IPS-15b (cell line): ENCODE measurements around the gene TLR5.

Experiments
- H3K27me3 ChIP-seq: one replicate; pipeline ENCODE4 v1.6.1; 2013; ENCODE audit warnings: low read length; ENCODE audit not compliant: control insufficient read depth, insufficient read depth
- H3K36me3 ChIP-seq: one replicate; pipeline ENCODE4 v1.6.1; 2013; ENCODE audit warnings: low read length; ENCODE audit not compliant: control insufficient read depth, insufficient read depth
- H3K4me1 ChIP-seq: one replicate; pipeline ENCODE4 v1.6.1; 2013; ENCODE audit warnings: mild to moderate bottlenecking, low read length; ENCODE audit not compliant: control insufficient read depth, insufficient read depth
- H3K4me3 ChIP-seq: one replicate; pipeline ENCODE4 v1.5.1; 2013; ENCODE audit warnings: low read depth, low read length
- H3K9ac ChIP-seq: one replicate; pipeline ENCODE4 v1.6.1; 2013; ENCODE audit warnings: low read depth, mild to moderate bottlenecking, low read length
- H3K9me3 ChIP-seq: one replicate; pipeline ENCODE4 v1.6.1; 2013; ENCODE audit warnings: mild to moderate bottlenecking, low read length; ENCODE audit not compliant: control insufficient read depth, insufficient read depth

TLR5 gene

GRCh38 chr1:223142795-223143536 is at the start of gene TLR5:
Gene TLR5 (minus strand): TSS chr1:223143248. CDS start chr1:223113031, 30,217 bp downstream.
- H3K9me3 ChIP-seq = no peaks in the 10 kb centered on the region
- peak within 1 kb of the TSS; percentile 71 for H3K4me3 ChIP-seq
- H3K27me3 ChIP-seq = peaks cover 31% of the 10 kb centered on the region
- H3K9ac ChIP-seq = peak within 1 kb of the TSS; percentile 54
- no peaks in the 10 kb centered on the region for H3K36me3 ChIP-seq
- peaks cover 5% of the 10 kb centered on the region for H3K4me1 ChIP-seq

GRCh38 chr1:223189903-223190724 is 47.1 kb upstream of the TLR5 start:
- Histone ChIP-seq H3K36me3 (no peaks in the 10 kb centered on the region), H3K9ac (no peak overlapping the region), H3K9me3 (no peaks in the 10 kb centered on the region), H3K27me3 (no peaks in the 10 kb centered on the region), H3K4me3 (no peak overlapping the region), H3K4me1 (no peaks in the 10 kb centered on the region)

- H3K27me3 ChIP-seq = no peaks in the 10 kb centered on the region
- H3K9ac ChIP-seq = no peak overlapping the region
- no peaks in the 10 kb centered on the region for H3K9me3 ChIP-seq
- H3K4me1 ChIP-seq = no peaks in the 10 kb centered on the region
- no peak overlapping the region for H3K4me3 ChIP-seq
- H3K36me3 ChIP-seq = no peaks in the 10 kb centered on the region
Observed at GRCh38 chr1:223189525-223189902, 46.5 kb upstream of the TLR5 start.

GRCh38 chr1:223188618-223189356 is 45.7 kb upstream of the TLR5 start:
- Histone ChIP-seq H3K9me3 (no peaks in the 10 kb centered on the region), H3K36me3 (no peaks in the 10 kb centered on the region), H3K9ac (no peak overlapping the region), H3K4me3 (no peak overlapping the region), H3K4me1 (no peaks in the 10 kb centered on the region), H3K27me3 (no peaks in the 10 kb centered on the region)

GRCh38 chr1:223186800-223187199 is 43.8 kb upstream of the TLR5 start:
- no peak overlapping the region for H3K9ac ChIP-seq
- no peaks in the 10 kb centered on the region for H3K36me3 ChIP-seq
- H3K4me3 ChIP-seq = no peak overlapping the region
- no peaks in the 10 kb centered on the region for H3K27me3 ChIP-seq
- H3K9me3 ChIP-seq = no peaks in the 10 kb centered on the region
- H3K4me1 ChIP-seq = no peaks in the 10 kb centered on the region

- no peaks in the 10 kb centered on the region for H3K9me3 ChIP-seq
- H3K9ac ChIP-seq = no peak overlapping the region
- no peaks in the 10 kb centered on the region for H3K4me1 ChIP-seq
- no peaks in the 10 kb centered on the region for H3K36me3 ChIP-seq
- H3K4me3 ChIP-seq = no peak overlapping the region
- peaks cover 2% of the 10 kb centered on the region for H3K27me3 ChIP-seq
Observed at GRCh38 chr1:223183268-223183862, 40.3 kb upstream of the TLR5 start.

- H3K9me3 ChIP-seq = no peaks in the 10 kb centered on the region
- H3K9ac ChIP-seq = no peak overlapping the region
- H3K4me1 ChIP-seq = no peaks in the 10 kb centered on the region
- peaks cover 2% of the 10 kb centered on the region for H3K27me3 ChIP-seq
- no peaks in the 10 kb centered on the region for H3K36me3 ChIP-seq
- no peak overlapping the region for H3K4me3 ChIP-seq
Observed at GRCh38 chr1:223180731-223181321, 37.8 kb upstream of the TLR5 start.

- Histone ChIP-seq H3K27me3 (peaks cover 2% of the 10 kb centered on the region), H3K9me3 (no peaks in the 10 kb centered on the region), H3K4me3 (no peak overlapping the region), H3K4me1 (no peaks in the 10 kb centered on the region), H3K36me3 (no peaks in the 10 kb centered on the region), H3K9ac (no peak overlapping the region)
Observed at GRCh38 chr1:223179786-223180185, 36.7 kb upstream of the TLR5 start.

GRCh38 chr1:223179280-223179679 is 36.2 kb upstream of the TLR5 start:
- Histone ChIP-seq H3K4me3 (no peak overlapping the region), H3K36me3 (no peaks in the 10 kb centered on the region), H3K9ac (no peak overlapping the region), H3K27me3 (peaks cover 2% of the 10 kb centered on the region), H3K4me1 (no peaks in the 10 kb centered on the region), H3K9me3 (no peaks in the 10 kb centered on the region)

GRCh38 chr1:223177681-223178080 is 34.6 kb upstream of the TLR5 start:
- Histone ChIP-seq H3K9ac (no peak overlapping the region), H3K36me3 (no peaks in the 10 kb centered on the region), H3K27me3 (peaks cover 2% of the 10 kb centered on the region), H3K4me3 (no peak overlapping the region), H3K9me3 (no peaks in the 10 kb centered on the region), H3K4me1 (no peaks in the 10 kb centered on the region)

GRCh38 chr1:223176437-223176836 is 33.4 kb upstream of the TLR5 start:
- no peaks in the 10 kb centered on the region for H3K4me1 ChIP-seq
- peaks cover 2% of the 10 kb centered on the region for H3K27me3 ChIP-seq
- H3K9me3 ChIP-seq = no peaks in the 10 kb centered on the region
- H3K36me3 ChIP-seq = no peaks in the 10 kb centered on the region
- H3K4me3 ChIP-seq = no peak overlapping the region
- no peak overlapping the region for H3K9ac ChIP-seq
